H1 (cell line): ENCODE data around the gene MTF1. TPM values are rescaled to one million over a fixed set of nuclear protein-coding genes. Genes with fewer than 3 reads are reported as not detected.

Experiments used
- CTCF ChIA-PET: fragments of 300-600 bp; sonication (Branson Sonifier 250); formaldehyde crosslinking; loops from one replicate; lab custom pipeline; 2021; ENCODE audit not compliant: partially characterized antibody; lab: Charles Lee
- POLR2A ChIA-PET: fragments of 300-600 bp; sonication (Branson Sonifier 250); formaldehyde crosslinking; loops from one replicate; lab custom pipeline; 2021; ENCODE audit warnings: inconsistent platforms; ENCODE audit not compliant: partially characterized antibody; lab: Charles Lee
- DNase-seq, 2 experiments: peaks; one replicate each; pipeline versions ENCODE4 v3.0.0 to v3.0.0-alpha.2; 2010 to 2022; ENCODE audit warnings: low spot score in 2 of 2, low read depth in 1 of 2, mixed read lengths in 1 of 2
- FAIRE-seq: peaks from 2 replicates; lab custom pipeline; 2011; peaks lifted over from hg19 to GRCh38; lab: Jason Lieb, UNC
- H2AFZ ChIP-seq: 2 replicates; pipeline ENCODE4 v1.8.1; 2012; ENCODE audit warnings: low read length, inconsistent platforms
- H2AK5ac ChIP-seq: 2 replicates; pipeline ENCODE4 v1.6.1; 2013; ENCODE audit warnings: low read depth, low read length
- H2BK120ac ChIP-seq: replicated peaks from 2 replicates; pipeline ENCODE3; 2013; ENCODE audit warnings: low read depth, low read length, inconsistent platforms
- H2BK12ac ChIP-seq: 2 replicates; pipeline ENCODE4 v1.6.1; 2013; ENCODE audit warnings: low read depth, low read length
- H2BK15ac ChIP-seq: 2 replicates; pipeline ENCODE4 v1.6.1; 2013; ENCODE audit warnings: low read length
- H2BK20ac ChIP-seq: 2 replicates; pipeline ENCODE4 v1.6.1; 2013; ENCODE audit warnings: low read length
- H2BK5ac ChIP-seq: 2 replicates; pipeline ENCODE4 v1.6.1; 2013; ENCODE audit warnings: low read depth, low read length
- H3K14ac ChIP-seq: 2 replicates; pipeline ENCODE4 v1.6.1; 2013; ENCODE audit warnings: inconsistent platforms; ENCODE audit not compliant: insufficient read length
- H3K18ac ChIP-seq: 2 replicates; pipeline ENCODE4 v1.6.1; 2013; ENCODE audit warnings: low read length; ENCODE audit errors: extremely low read depth
- H3K23ac ChIP-seq: 2 replicates; pipeline ENCODE4 v1.6.1; 2013; ENCODE audit warnings: inconsistent platforms; ENCODE audit not compliant: insufficient read length
- H3K23me2 ChIP-seq: 2 replicates; pipeline ENCODE4 v1.6.1; 2013; ENCODE audit warnings: low read depth, low read length
- H3K27ac ChIP-seq: 2 replicates; pipeline ENCODE4 v1.6.1; 2011; ENCODE audit warnings: low read depth, low read length, inconsistent platforms
- H3K27me3 ChIP-seq, 4 experiments: replicated peaks in 1 of 4; 1 replicate in 1 of 4; 2 replicates in 3 of 4; pipeline versions ENCODE4 v1.6.1 to v1.8.1; 2011 to 2013; ENCODE audit warnings: low read length in 3 of 4, mild to moderate bottlenecking in 3 of 4, inconsistent platforms in 2 of 4, mixed read lengths in 2 of 4, moderate library complexity in 1 of 4; ENCODE audit not compliant: control insufficient read depth in 3 of 4, insufficient read depth in 3 of 4; ENCODE audit errors: extremely low read depth in 1 of 4
- H3K36me3 ChIP-seq, 4 experiments: 2 replicates each; pipeline versions ENCODE4 v1.6.1 to v1.8.1; 2011 to 2013; ENCODE audit warnings: mild to moderate bottlenecking in 4 of 4, low read length in 3 of 4, moderate library complexity in 2 of 4, control low read depth in 1 of 4, inconsistent platforms in 1 of 4; ENCODE audit not compliant: insufficient read depth in 4 of 4, control insufficient read depth in 2 of 4
- H3K4ac ChIP-seq: replicated peaks from 2 replicates; pipeline ENCODE3; 2013; ENCODE audit warnings: low read length, low read depth, mixed read lengths, inconsistent platforms; ENCODE audit not compliant: insufficient read length
- H3K4me1 ChIP-seq, 4 experiments: replicated peaks in 1 of 4; 1 replicate in 1 of 4; 2 replicates in 3 of 4; pipeline versions ENCODE4 v1.6.1 to v1.8.1; 2011 to 2013; ENCODE audit warnings: low read length in 3 of 4, inconsistent platforms in 2 of 4, mixed read lengths in 1 of 4; ENCODE audit not compliant: insufficient read depth in 4 of 4, control insufficient read depth in 3 of 4
- H3K4me2 ChIP-seq, 2 experiments: 2 replicates each; pipeline versions ENCODE4 v1.6.1 to v1.8.1; 2011 to 2013; ENCODE audit warnings: low read depth in 2 of 2, low read length in 2 of 2, control low read depth in 1 of 2, inconsistent platforms in 1 of 2, mild to moderate bottlenecking in 1 of 2; ENCODE audit not compliant: insufficient read depth in 1 of 2
- H3K4me3 ChIP-seq, 4 experiments: fragments of 200-600, 300-600 bp in 1 of 4; sonication (generic), shearing (Covaris generic), sonication (Bioruptor Twin) in 1 of 4; 2 replicates each; pipeline versions ENCODE4 v1.5.1 to v1.8.1; 2011 to 2016; ENCODE audit warnings: low read length in 4 of 4, low read depth in 3 of 4, control low read depth in 2 of 4, inconsistent platforms in 2 of 4, mild to moderate bottlenecking in 2 of 4, mixed read lengths in 1 of 4, moderate library complexity in 1 of 4; ENCODE audit not compliant: insufficient read depth in 2 of 4; ENCODE audit errors: extremely low read depth in 1 of 4
- H3K56ac ChIP-seq: replicated peaks from 2 replicates; pipeline ENCODE3; 2013; ENCODE audit warnings: low read depth, mild to moderate bottlenecking, mixed read lengths, low read length, inconsistent platforms; ENCODE audit not compliant: insufficient read length
- H3K79me1 ChIP-seq: 2 replicates; pipeline ENCODE4 v1.6.1; 2013; ENCODE audit warnings: low read depth, low read length, control low read depth
- H3K79me2 ChIP-seq, 2 experiments: 2 replicates each; pipeline versions ENCODE4 v1.6.1 to v1.8.1; 2012 to 2013; ENCODE audit warnings: low read length in 2 of 2, mild to moderate bottlenecking in 2 of 2, inconsistent platforms in 1 of 2; ENCODE audit not compliant: insufficient read depth in 2 of 2, control insufficient read depth in 1 of 2
- H3K9ac ChIP-seq, 4 experiments: replicated peaks in 1 of 4; 1 replicate in 1 of 4; 2 replicates in 3 of 4; pipeline versions ENCODE4 v1.6.1 to v1.8.1; 2011 to 2013; ENCODE audit warnings: low read depth in 3 of 4, low read length in 3 of 4, control low read depth in 2 of 4, mild to moderate bottlenecking in 2 of 4, moderate library complexity in 2 of 4, inconsistent platforms in 1 of 4; ENCODE audit errors: extremely low read depth in 1 of 4
- H3K9me3 ChIP-seq, 2 experiments: 2 replicates each; pipeline versions ENCODE4 v1.6.1 to v1.8.1; 2012 to 2013; ENCODE audit warnings: mild to moderate bottlenecking in 2 of 2, moderate library complexity in 2 of 2, control low read depth in 1 of 2, inconsistent platforms in 1 of 2, low read depth in 1 of 2, low read length in 1 of 2, mixed read lengths in 1 of 2; ENCODE audit not compliant: insufficient read depth in 2 of 2
- H4K20me1 ChIP-seq, 2 experiments: replicated peaks in 1 of 2; 2 replicates each; pipeline versions ENCODE3 to v1.8.1; 2011 to 2013; ENCODE audit warnings: inconsistent platforms in 2 of 2, low read length in 2 of 2, mild to moderate bottlenecking in 1 of 2; ENCODE audit not compliant: insufficient read depth in 2 of 2, control insufficient read depth in 1 of 2
- H4K5ac ChIP-seq: 2 replicates; pipeline ENCODE4 v1.6.1; 2013; ENCODE audit warnings: low read length, low read depth, mixed read lengths, inconsistent platforms; ENCODE audit not compliant: insufficient read length
- H4K8ac ChIP-seq: 2 replicates; pipeline ENCODE4 v1.8.0; 2013; ENCODE audit warnings: mild to moderate bottlenecking, moderate library complexity, low read length, inconsistent platforms; ENCODE audit not compliant: insufficient read depth; ENCODE audit errors: extremely low read depth
- H4K91ac ChIP-seq: replicated peaks from 2 replicates; pipeline ENCODE3; 2013; ENCODE audit warnings: low read length, mixed read lengths, inconsistent platforms; ENCODE audit not compliant: insufficient read length
- WGBS, 2 experiments: shearing (Covaris generic) in 1 of 2; methylation state at CpG; one replicate each; pipeline versions ENCODE4 v1.1.6 to v1.1.7; 2013 to 2015; ENCODE audit warnings: low lambda C conversion rate in 2 of 2, mixed read lengths in 2 of 2, inconsistent platforms in 1 of 2, low coverage in 1 of 2, missing lambda C conversion rate in 1 of 2; ENCODE audit not compliant: insufficient replicate concordance in 2 of 2, insufficient coverage in 1 of 2, insufficient read length in 1 of 2; ENCODE audit errors: extremely low coverage in 1 of 2, missing lambda C conversion rate in 1 of 2; 5-methylcytosine and 5-hydroxymethylcytosine counted together
- polyA plus RNA-seq, 7 experiments: library from polyadenylated mRNA; depleted of rRNA in 3 of 7; stranded (reverse) in 5 of 7; unstranded in 2 of 7; fragments of >200 nt in 5 of 7; fragments of 200-250 nt in 2 of 7; gene quantifications; 1 replicate in 5 of 7; 2 replicates in 1 of 7; 4 replicates in 1 of 7; pipeline versions ENCODE4 v1.2.1 to v1.2.3, GENCODE V29; 2011 to 2013; ENCODE audit warnings: missing spikeins in 2 of 7, mixed read lengths in 2 of 7
- total RNA-seq: library from RNA; stranded (reverse); fragmentation: NEBNext Ultra II Directional; extraction: Animal tissue kit (Norgen Biotek cat#: 25700); gene quantifications from 2 replicates; pipeline ENCODE4 v1.2.1, GENCODE V29; 2021

Gene MTF1
- total and polyA plus RNA-seq, 2 of the 8 experiments (the other 6 are each of a cell fraction or from before 2014, with no cell fraction given): 4.0 to 15.5 TPM

- H3K4me1 ChIP-seq: no peaks in the 10 kb centered on the region
- H3K56ac ChIP-seq: no peak overlapping the region
- no peak overlapping the region for H4K8ac ChIP-seq
- no peaks in the 10 kb centered on the region for H3K9me3 ChIP-seq
- H3K27me3 ChIP-seq: no peaks in the 10 kb centered on the region
- no peaks in the 10 kb centered on the region; a peak in 1 of 4 replicates for H3K79me2 ChIP-seq
- H3K4me3 ChIP-seq: no peak overlapping the region
- DNase-seq (no peak), FAIRE-seq (peak; percentile 60)
- CTCF ChIA-PET: interaction anchor here (0.8 to 1.5 kb wide), 7 partner anchors 43 to 383 kb away, joined by 3 to 9 read pairs (median 3); partner anchors contain the start of genes MTF1 and SF3A3
- H3K23ac ChIP-seq: no peak overlapping the region
- peaks cover 0 to 12% of the 10 kb centered on the region in 2 experiments for H4K20me1 ChIP-seq
- no peak overlapping the region for H3K18ac ChIP-seq
- H3K23me2 ChIP-seq: no peaks in the 10 kb centered on the region
- no peak overlapping the region for H2AK5ac ChIP-seq
- H4K5ac ChIP-seq: no peak overlapping the region
- no peak overlapping the region for H2BK15ac ChIP-seq
- H3K9ac ChIP-seq: no peak overlapping the region
- H4K91ac ChIP-seq: no peak overlapping the region
- H2BK12ac ChIP-seq: no peak overlapping the region
- no peak overlapping the region for H2BK20ac ChIP-seq
- POLR2A ChIA-PET: interaction anchor here (0.8 to 2.7 kb wide), 2 partner anchors 10 to 16 kb away, joined by 3 to 15 read pairs; partner anchors contain the start of genes C1orf122 and YRDC
- peaks cover 10 to 28% (median 22%) of the 10 kb centered on the region in 4 experiments for H3K36me3 ChIP-seq
- 67% methylated on average over 2 of the region's 2 CpGs; no CpG with 5 or more reads in 1 of the 2 experiments for WGBS, 2 experiments
- no peak overlapping the region for H2AFZ ChIP-seq
- H3K79me1 ChIP-seq: no peaks in the 10 kb centered on the region; the same call in 1 of the 2 replicates
- H3K4me2 ChIP-seq: no peak overlapping the region
- no peak overlapping the region for H2BK120ac ChIP-seq
- no peak overlapping the region for H3K4ac ChIP-seq
- H3K14ac ChIP-seq: no peak overlapping the region
- no peak overlapping the region for H2BK5ac ChIP-seq
- H3K27ac ChIP-seq: no peak overlapping the region
Observed at GRCh38 chr1:37817481-37817880, 41.9 kb downstream of the MTF1 start.
